ENCODE measurements around the gene ERN1.

DNA sequence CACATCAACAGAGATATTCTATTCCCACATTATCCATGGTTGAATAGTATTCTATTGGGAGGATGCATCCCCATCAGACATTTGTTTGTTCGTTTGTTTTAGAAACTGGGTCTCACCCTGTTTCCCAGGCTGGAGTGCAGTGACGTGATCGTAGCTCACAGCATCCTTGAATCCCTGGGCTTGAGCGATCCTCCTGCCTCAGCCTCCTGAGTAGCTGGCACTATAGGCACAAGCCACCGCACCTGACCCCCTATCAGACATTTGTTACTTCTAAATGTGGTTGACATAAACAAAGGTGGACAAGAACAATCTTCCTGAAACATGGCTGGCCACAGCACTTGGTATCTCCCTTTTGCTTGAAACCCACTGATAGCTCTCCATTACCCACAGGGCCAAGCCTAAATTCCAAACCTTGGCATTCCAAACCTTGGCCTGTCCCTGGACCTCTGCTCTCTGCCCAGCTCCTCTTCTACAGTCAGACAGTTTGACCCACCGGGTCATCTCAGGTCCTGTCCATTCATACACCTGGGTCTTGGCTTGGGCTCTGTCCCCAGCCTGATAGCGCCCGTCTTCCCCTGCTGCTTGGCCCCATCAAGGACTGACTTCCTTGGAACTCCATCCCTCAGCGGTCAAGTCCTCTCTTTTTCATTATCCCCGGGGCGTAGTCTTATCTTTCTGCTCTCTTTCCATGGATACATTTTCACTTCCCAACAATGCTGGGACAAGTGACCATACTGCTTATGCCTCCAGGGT lies 133.3 kb downstream of the ERN1 start:
- no peak for TF ChIP-seq POLR2A (IDR thresholded peaks at IDR 0.05; ENCODE audit: extremely low read depth, insufficient read length)
- TF ChIP-seq, protein P1, sequence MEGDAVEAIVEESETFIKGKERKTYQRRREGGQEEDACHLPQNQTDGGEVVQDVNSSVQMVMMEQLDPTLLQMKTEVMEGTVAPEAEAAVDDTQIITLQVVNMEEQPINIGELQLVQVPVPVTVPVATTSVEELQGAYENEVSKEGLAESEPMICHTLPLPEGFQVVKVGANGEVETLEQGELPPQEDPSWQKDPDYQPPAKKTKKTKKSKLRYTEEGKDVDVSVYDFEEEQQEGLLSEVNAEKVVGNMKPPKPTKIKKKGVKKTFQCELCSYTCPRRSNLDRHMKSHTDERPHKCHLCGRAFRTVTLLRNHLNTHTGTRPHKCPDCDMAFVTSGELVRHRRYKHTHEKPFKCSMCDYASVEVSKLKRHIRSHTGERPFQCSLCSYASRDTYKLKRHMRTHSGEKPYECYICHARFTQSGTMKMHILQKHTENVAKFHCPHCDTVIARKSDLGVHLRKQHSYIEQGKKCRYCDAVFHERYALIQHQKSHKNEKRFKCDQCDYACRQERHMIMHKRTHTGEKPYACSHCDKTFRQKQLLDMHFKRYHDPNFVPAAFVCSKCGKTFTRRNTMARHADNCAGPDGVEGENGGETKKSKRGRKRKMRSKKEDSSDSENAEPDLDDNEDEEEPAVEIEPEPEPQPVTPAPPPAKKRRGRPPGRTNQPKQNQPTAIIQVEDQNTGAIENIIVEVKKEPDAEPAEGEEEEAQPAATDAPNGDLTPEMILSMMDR (IDR thresholded peaks at IDR 0.05; ENCODE audit: low read depth, low read length): no peak

Data from NB4 (cell line).